CD4-positive, alpha-beta T cell treated with Interleukin-1 beta for 1 hour (primary cell): Measurements from ENCODE around the gene TAC4.

Experiments used
- DNase-seq, 2 donors: peaks; one replicate each; pipeline ENCODE4 v3.0.0-alpha.2; 2020 to 2022

The TAC4 gene, protein sequence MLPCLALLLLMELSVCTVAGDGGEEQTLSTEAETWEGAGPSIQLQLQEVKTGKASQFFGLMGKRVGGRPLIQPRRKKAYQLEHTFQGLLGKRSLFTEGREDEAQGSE

GRCh38 chr17:49848019-49848473, at the start of gene TAC4:
Gene TAC4 (minus strand): TSS chr17:49848069. CDS start chr17:49848017, 52 bp downstream.
- no peak for DNase-seq

- DNase-seq: no peak
These were observed 49.0 kb upstream of the TAC4 start for GRCh38 chr17:49896860-49897259.

GRCh38 chr17:49896222-49896621, 48.4 kb upstream of the TAC4 start:
- no peak for DNase-seq

DNA sequence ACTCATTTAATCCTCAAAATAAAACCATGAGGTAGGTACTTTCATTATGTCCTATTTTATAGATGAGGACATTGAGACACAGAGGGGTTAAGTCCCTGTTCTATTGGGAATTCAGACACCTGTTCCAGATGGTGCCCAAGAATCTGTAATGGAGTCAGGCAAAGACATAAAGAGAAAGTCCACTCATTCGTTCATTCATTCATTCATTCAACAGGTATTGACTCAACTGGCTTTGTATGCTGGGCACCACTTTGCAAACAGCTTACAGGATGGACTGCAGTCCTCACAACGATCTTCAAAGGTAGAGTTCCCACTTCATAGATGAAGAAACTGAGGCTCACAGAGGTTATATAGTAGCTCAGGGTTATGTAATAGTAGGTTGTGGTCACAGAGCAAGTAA, 47.9 kb upstream of the TAC4 start:
- no peak for DNase-seq

DNA sequence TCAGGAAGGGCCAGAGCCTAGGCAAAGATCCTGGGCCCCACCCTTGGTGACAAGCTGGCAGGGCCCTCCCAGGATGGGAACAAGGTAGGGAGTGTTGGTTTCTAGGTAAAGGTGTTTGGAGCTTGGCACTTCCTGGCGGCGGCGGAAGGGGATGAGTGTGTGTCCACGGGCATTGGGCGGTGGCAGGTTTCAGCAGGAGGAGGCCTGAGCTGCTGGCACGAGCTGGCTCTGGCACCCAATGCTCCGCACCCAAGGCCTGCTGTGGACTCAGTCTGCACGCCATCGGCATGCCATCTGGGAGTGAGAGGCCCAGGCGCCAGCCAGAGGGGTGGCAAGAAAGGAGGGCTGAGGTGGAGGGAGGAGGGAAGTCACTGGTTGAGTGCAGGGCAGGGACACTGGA, 46.9 kb upstream of the TAC4 start:
- DNase-seq: no peak

DNA sequence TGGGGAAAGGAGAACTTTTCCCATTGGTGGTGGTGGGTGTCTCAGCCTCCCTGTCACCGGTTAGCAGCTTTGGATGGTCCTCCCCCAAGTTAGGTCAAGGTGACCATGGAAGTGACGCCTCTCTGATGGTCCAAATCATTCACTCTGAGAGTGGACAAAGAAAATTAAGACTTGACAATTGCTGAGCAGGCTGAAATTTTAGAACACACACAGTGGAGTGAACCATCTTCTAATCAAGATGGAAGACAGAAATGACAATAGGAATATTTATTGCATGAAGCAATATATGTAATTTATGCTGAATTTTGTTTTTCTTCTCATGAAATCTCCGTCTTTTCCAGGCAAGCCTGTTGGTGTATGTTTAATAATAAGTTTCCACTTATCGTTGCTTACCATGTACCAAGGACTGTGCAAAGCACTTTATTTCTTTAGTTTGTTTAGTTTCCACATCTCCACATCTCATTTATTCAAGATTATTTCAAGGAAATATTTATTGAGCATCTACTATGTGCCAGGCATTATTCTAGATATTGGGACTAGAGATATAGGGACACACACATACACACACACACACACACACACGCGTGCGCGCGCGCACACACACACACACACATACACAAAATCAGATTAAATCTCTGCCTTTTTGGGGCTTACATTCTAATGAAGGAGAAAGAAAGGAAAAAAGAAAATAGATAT, 44.0 kb upstream of the TAC4 start:
- no peak for DNase-seq

- no peak for DNase-seq
These were observed 43.4 kb upstream of the TAC4 start for GRCh38 chr17:49891271-49891670.

- DNase-seq: no peak
These were observed 43.0 kb upstream of the TAC4 start for GRCh38 chr17:49890852-49891251.

DNA sequence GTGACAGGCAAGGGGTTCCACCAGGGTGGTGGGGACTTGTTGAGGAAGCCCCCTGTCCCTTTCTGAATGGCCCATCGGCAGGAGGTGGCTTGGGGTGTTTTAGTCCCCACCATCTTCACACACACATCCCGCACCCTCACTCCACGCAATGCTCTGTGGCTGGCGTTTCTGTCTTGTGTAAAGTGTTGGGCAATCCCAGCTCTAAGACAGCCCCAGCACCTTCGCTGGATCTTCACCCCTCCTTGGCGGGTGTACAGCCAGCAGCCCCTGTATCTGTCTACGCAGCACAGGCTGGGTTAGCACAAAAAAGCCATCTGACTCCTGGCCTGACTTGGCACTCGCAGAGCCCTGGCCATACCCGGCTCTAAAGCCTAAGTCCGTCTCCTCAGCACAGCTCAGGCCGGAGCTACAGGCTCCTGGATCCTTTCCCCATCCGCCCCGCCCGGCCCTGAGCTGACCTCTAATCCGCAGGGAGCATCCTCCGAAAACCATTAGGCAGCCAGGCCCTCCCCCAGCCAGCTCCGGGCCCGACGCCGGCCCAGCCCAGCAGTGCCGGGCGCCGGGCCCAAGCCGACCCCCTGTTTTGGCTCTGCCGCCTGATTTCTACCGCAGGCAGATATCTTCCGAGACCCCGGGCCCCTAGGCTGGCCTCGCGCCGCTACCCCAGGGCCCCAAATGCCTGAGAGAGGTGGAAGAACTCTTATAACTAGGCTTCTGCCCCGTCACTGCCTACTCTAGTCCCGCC, 42.4 kb upstream of the TAC4 start:
- DNase-seq: no peak

DNA sequence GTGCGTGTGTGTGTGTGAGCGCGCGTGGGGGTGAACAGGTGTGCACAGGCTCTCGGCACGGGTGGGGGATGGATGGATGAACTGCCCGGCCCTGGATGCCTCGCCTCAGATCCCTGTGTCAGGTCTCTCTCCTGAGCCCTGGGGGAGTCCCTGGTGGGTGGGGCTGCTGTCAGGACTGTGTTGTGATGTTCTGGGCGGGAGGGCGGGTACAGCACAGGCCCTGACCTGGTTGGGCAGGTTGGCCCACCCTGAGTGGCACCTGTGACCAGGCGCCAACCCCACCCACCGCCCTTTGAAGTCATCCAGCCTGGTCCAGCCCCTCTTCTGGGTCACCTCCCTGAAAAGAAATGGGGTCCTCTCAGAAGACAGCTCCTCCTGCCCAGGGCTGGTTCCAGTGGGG, 41.6 kb upstream of the TAC4 start:
- DNase-seq: no peak

- no peak for DNase-seq
These were observed 40.0 kb upstream of the TAC4 start for GRCh38 chr17:49887744-49888360.

- DNase-seq: no peak
These were observed 39.3 kb upstream of the TAC4 start for GRCh38 chr17:49887086-49887743.

DNA sequence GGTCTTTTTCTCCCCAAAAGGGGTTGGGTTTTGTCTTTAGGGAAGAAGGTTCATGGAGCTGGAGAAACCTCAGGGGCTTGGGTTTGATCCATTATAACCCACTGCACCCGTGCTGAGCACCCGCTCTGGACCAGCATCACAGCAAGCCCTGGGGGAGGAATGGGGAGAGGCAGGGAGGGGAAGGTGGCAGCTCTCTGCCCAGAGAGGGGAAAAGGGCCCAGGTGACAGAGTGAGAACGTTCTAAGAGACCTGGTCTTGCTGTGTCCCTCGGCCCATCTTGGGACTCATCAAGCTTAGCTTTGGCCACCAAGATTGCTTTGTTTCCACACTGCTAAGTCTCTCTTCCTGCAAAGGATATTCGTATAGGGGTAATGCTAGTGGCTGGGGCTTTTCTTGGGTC, 38.2 kb upstream of the TAC4 start:
- DNase-seq: no peak

DNA sequence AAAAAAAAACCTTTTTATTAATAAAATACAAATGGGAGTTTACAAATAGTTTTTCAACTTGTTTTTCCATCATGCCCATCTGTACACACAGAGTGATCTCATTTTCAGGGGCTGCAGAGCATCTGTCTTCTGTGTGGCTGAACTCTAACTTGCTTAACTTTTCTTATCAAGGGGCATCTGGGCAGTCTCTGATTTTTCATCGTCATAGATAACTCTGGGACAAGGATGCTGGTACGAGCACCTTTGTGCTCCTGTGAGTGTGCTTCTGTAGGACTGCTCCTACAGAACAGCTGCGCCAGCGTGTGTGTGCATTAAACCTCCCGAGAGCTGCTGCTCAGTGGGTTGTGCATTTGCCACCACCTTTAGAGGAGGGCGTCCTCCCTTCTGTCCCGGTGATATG, 34.6 kb upstream of the TAC4 start:
- no peak for DNase-seq

GRCh38 chr17:49881054-49881402, 33.2 kb upstream of the TAC4 start:
- no peak for DNase-seq

- peak; percentile 67 to 69 for DNase-seq
These were observed 32.6 kb upstream of the TAC4 start for GRCh38 chr17:49880291-49881053.

- DNase-seq: no peak
These were observed 31.3 kb upstream of the TAC4 start for GRCh38 chr17:49878931-49879904.

- DNase-seq: no peak
These were observed 27.8 kb upstream of the TAC4 start for GRCh38 chr17:49875685-49876084.

DNA sequence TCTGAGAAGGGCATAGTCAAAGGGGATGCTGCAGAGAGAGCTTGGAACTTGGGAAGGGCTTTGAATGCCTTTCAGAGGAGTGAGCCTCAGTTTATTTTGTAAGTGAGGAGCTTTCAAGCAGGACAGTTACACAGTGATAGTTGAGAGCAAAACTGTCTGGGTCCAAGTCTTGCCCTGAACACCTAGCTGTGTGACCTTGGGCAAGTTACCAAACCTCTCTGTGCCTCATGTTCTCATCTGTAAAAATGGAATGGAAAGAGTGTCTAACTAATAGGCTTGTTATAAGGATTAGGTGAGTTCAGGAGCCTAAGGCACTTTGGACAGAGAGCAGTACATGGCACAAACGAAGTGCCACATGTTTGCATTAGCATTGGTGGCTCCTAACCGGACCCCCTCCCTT, 27.0 kb upstream of the TAC4 start:
- DNase-seq: no peak

DNA sequence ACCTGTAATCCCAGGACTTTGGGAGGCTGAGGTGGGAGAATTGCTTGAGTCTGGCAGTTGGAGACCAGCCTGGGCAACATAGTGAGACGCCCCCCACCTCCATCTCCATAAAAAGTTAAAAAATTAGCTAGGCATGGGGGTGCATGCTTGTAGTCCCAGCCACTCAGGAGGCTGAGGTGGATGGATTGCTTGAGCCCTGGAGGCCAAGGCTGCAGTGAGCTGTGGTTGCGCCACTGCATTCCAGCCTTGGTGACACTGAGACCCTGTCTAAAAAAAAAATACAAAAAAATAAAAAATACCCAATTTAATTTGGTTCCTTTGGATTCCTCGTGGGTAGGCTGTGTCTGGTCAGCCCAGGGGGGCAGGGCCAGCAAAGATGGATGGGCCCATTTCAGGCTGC, 26.1 kb upstream of the TAC4 start:
- DNase-seq: no peak

- no peak for DNase-seq
These were observed 25.6 kb upstream of the TAC4 start for GRCh38 chr17:49873466-49873865.
